Measurements from ENCODE around the gene KIF20A.

The KIF20A gene

GRCh38 chr5:138216799-138217198 lies 37.9 kb downstream of the KIF20A start:
- H3K9me3 ChIP-seq (replicated peaks; ENCODE audit: insufficient read depth, low read length), result no peaks in the 10 kb centered on the region
- DNase-seq, result no peak
- no peaks in the 10 kb centered on the region for H3K36me3 ChIP-seq (replicated peaks; ENCODE audit: insufficient read depth, low read length)
- H3K4me1 ChIP-seq (ENCODE audit: low read length), result peaks cover 2% of the 10 kb centered on the region; the same call in 1 of the 2 replicates
- no peaks in the 10 kb centered on the region for H3F3A ChIP-seq (ENCODE audit: insufficient read depth, low read length)
- H3K9ac ChIP-seq (ENCODE audit: low read length), result no peak overlapping the region
- TF ChIP-seq EZH2phosphoT487 (IDR thresholded peaks at IDR 0.05; ENCODE audit: low read length) (no peak), EZH2 (optimal IDR thresholded peaks at IDR 0.05; ENCODE audit: low read depth, low read length) (no peak)
- TF ChIP-seq, protein P1, sequence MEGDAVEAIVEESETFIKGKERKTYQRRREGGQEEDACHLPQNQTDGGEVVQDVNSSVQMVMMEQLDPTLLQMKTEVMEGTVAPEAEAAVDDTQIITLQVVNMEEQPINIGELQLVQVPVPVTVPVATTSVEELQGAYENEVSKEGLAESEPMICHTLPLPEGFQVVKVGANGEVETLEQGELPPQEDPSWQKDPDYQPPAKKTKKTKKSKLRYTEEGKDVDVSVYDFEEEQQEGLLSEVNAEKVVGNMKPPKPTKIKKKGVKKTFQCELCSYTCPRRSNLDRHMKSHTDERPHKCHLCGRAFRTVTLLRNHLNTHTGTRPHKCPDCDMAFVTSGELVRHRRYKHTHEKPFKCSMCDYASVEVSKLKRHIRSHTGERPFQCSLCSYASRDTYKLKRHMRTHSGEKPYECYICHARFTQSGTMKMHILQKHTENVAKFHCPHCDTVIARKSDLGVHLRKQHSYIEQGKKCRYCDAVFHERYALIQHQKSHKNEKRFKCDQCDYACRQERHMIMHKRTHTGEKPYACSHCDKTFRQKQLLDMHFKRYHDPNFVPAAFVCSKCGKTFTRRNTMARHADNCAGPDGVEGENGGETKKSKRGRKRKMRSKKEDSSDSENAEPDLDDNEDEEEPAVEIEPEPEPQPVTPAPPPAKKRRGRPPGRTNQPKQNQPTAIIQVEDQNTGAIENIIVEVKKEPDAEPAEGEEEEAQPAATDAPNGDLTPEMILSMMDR (IDR thresholded peaks at IDR 0.05; ENCODE audit: low read length), result no peak
- no peak overlapping the region for H2AFZ ChIP-seq (ENCODE audit: low read length)
- no peak overlapping the region for H3K4me3 ChIP-seq (ENCODE audit: low read length)
- H3K27ac ChIP-seq (ENCODE audit: low read length), result no peak overlapping the region
- no peak overlapping the region for H3K4me2 ChIP-seq (ENCODE audit: low read depth, low read length)
- H3K27me3 ChIP-seq (replicated peaks; ENCODE audit: insufficient read depth, low read length), result no peaks in the 10 kb centered on the region
- H3K79me2 ChIP-seq (ENCODE audit: low read length), result peaks cover 13% of the 10 kb centered on the region
- H3K9me2 ChIP-seq (replicated peaks; ENCODE audit: insufficient read depth, low read length), result no peaks in the 10 kb centered on the region
- H4K20me1 ChIP-seq (ENCODE audit: insufficient read depth, low read length), result no peaks in the 10 kb centered on the region

DNA sequence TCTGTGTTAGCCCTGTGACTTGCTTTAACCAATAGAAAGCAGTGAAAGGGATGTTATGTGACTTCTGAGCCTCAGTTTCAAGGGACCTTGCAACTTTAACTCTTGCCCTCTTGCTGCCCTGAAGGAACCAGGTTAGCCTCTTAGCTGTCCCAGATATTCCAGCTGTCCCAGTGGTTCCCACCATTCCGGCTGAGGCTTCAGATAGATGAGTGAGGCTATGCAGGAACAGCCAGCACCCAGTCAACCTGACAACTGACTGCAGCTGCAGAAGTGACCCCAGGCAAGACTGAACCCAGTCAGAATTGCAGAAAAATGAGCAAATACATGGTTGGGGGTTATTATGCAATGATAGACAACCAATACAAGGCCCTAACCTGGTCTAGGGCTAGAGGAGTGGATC lies 44.6 kb downstream of the KIF20A start:
- Histone ChIP-seq H3K27ac (ENCODE audit: low read length) (no peak overlapping the region), H4K20me1 (ENCODE audit: insufficient read depth, low read length) (no peaks in the 10 kb centered on the region), H3K4me3 (ENCODE audit: low read length) (no peak overlapping the region), H3F3A (ENCODE audit: insufficient read depth, low read length) (no peaks in the 10 kb centered on the region), H3K4me2 (ENCODE audit: low read depth, low read length) (no peak overlapping the region), H3K27me3 (replicated peaks; ENCODE audit: insufficient read depth, low read length) (no peaks in the 10 kb centered on the region), H3K9ac (ENCODE audit: low read length) (no peak overlapping the region), H3K79me2 (ENCODE audit: low read length) (no peaks in the 10 kb centered on the region), H2AFZ (ENCODE audit: low read length) (no peak overlapping the region), H3K9me3 (replicated peaks; ENCODE audit: insufficient read depth, low read length) (no peaks in the 10 kb centered on the region), H3K9me2 (replicated peaks; ENCODE audit: insufficient read depth, low read length) (no peaks in the 10 kb centered on the region), H3K4me1 (ENCODE audit: low read length) (no peaks in the 10 kb centered on the region), H3K36me3 (replicated peaks; ENCODE audit: insufficient read depth, low read length) (no peaks in the 10 kb centered on the region)
- no peak for TF ChIP-seq EZH2phosphoT487 (IDR thresholded peaks at IDR 0.05; ENCODE audit: low read length)
- TF ChIP-seq, protein P1 (IDR thresholded peaks at IDR 0.05; ENCODE audit: low read length), result no peak
- no peak for DNase-seq

GRCh38 chr5:138224712-138225111 lies 45.8 kb downstream of the KIF20A start:
- Histone ChIP-seq H3K9ac (ENCODE audit: low read length) (no peak overlapping the region), H3K4me3 (ENCODE audit: low read length) (no peak overlapping the region), H3K36me3 (replicated peaks; ENCODE audit: insufficient read depth, low read length) (no peaks in the 10 kb centered on the region), H3K9me3 (replicated peaks; ENCODE audit: insufficient read depth, low read length) (no peaks in the 10 kb centered on the region), H3K4me2 (ENCODE audit: low read depth, low read length) (no peak overlapping the region), H3K27ac (ENCODE audit: low read length) (no peak overlapping the region), H2AFZ (ENCODE audit: low read length) (no peak overlapping the region), H3K27me3 (replicated peaks; ENCODE audit: insufficient read depth, low read length) (no peaks in the 10 kb centered on the region), H3K79me2 (ENCODE audit: low read length) (no peaks in the 10 kb centered on the region), H3F3A (ENCODE audit: insufficient read depth, low read length) (no peaks in the 10 kb centered on the region), H3K4me1 (ENCODE audit: low read length) (no peaks in the 10 kb centered on the region), H4K20me1 (ENCODE audit: insufficient read depth, low read length) (no peaks in the 10 kb centered on the region), H3K9me2 (replicated peaks; ENCODE audit: insufficient read depth, low read length) (no peaks in the 10 kb centered on the region)
- no peak for DNase-seq
- TF ChIP-seq, protein P1 (IDR thresholded peaks at IDR 0.05; ENCODE audit: low read length), result no peak
- no peak for TF ChIP-seq EZH2phosphoT487 (IDR thresholded peaks at IDR 0.05; ENCODE audit: low read length)
- no peak for TF ChIP-seq EZH2 (optimal IDR thresholded peaks at IDR 0.05; ENCODE audit: low read depth, low read length)

Data from MM.1S (cell line).